Activated effector memory CD4-positive, alpha-beta T cell treated with anti-CD3 and anti-CD28 coated beads, Interleukin-2, amount 50 U/mL, for 16 hours (primary cell): ENCODE data around the gene FAM171A1.

Source experiments
- DNase-seq: peaks from one replicate; pipeline ENCODE4 v3.0.0-alpha.2; 2020

Gene FAM171A1

GRCh38 chr10:15370212-15370855, 755 bp downstream of the FAM171A1 start:
- peak; percentile 69 for DNase-seq

GRCh38 chr10:15369256-15370211, 1.6 kb downstream of the FAM171A1 start:
- DNase-seq, result no peak

- DNase-seq, result no peak
These were observed 2.8 kb downstream of the FAM171A1 start for GRCh38 chr10:15368101-15368855.

DNA sequence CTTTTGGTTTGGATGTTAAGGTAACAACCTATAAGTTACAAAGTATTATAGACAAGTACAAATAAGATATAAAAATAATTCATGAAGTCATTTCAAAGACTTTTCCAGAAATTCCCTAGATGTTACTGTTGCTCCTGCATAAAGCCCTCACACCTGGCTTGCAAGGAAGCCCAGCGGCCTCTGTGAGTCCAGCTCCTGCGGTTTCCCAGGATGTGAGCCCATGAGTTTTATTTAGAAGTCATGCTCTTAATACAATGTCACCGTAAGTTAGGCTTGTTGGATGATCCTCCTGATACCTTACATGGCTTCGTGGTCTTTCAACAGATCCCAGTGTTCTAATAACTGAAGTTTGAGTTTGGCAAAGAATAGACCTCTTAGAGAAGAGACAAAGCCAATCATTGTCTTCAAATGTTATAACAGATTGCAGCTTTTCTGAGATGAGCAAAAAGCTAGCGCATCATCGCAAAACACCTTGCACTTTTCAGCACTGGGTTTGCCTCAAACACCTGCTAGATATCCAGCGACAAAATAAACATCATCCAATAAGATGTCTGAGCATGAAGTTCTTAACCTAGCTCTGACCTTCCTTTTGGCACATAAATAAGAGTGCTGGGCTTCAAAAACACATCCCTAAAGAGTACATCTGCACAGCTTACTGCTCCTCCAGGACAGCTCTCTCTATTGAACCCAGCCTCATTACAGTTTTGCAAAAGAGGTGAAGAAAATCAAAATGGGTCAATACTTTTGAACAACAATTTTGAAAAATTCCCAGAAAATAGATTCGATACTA, 3.6 kb downstream of the FAM171A1 start:
- DNase-seq, result no peak

GRCh38 chr10:15365692-15366091, 5.4 kb downstream of the FAM171A1 start:
- DNase-seq, result no peak

- no peak for DNase-seq
These were observed 7.1 kb downstream of the FAM171A1 start for GRCh38 chr10:15364001-15364400.

DNA sequence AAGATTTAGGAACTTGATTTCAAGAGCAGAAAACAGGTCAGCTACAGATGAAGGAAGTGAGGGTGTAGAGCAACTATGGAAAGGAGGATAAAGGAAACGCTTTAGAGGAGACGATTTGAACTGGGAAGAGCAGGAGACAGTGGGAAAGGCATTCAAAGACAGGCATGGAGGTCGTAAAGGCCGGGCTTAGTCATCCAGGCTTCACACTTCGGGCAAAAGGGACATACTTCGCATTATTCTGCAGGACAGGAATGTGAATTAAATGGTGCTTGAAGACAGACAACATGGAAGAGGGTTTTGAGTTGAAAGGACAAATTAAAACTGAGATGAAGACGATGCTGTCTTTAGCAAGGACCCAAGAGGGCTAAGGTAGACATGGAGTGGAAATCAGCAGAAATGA, 8.1 kb downstream of the FAM171A1 start:
- DNase-seq, result no peak

DNA sequence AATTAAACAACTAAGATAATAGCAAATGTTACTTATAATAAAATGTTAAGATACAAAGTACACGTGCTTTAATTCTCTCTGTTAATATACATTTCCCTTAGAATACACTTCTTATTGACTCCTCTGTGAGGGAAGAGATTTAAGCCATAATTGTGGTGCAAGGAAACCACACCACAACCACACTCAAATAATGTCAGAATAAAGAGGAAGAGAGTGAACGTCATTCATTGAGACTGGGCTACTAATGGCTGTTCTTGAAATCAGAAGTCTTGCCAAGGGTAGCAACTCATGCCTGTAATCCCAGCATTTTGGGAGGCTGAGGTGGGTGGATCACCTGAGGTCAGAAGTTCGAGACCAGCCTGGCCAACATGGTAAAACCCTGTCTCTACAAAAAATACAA, 10.0 kb downstream of the FAM171A1 start:
- no peak for DNase-seq

GRCh38 chr10:15360566-15360965, 10.5 kb downstream of the FAM171A1 start:
- no peak for DNase-seq

GRCh38 chr10:15353471-15354017, 17.5 kb downstream of the FAM171A1 start:
- DNase-seq, result no peak

GRCh38 chr10:15352836-15353235, 18.3 kb downstream of the FAM171A1 start:
- no peak for DNase-seq

- DNase-seq, result no peak
These were observed 18.9 kb downstream of the FAM171A1 start for GRCh38 chr10:15352201-15352600.

DNA sequence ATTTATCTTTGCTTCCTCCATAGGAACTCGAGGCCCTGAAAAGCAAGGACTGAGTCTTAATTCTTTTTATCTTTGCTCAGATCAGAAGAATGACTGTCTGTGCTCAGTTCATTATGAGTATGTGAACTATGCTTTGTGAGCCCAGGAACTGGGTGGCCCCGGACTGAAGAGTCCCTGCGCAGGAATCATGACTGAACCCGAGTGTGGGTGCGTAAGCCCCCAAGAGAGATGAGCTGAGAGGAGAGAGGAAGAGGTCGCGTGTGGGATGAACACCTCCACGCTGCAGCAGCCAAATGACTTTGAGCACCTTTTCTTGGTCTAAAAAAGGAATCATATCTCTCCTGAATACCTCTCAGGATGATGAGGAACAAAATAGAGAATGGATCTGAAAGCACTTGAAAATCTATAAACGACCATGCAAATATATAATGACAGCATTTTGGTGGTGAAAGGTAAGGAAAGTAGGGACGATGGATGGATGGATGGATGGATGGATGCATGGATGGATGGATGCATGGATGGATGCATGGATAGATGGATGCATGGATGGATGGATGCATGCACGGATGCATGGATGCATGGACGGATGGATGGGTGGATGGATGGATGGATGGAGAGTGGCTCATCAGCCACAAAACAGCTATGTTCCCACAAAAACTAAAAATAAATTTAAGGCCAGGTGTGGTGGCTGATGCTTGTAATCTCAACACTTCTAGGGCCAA, 19.8 kb downstream of the FAM171A1 start:
- no peak for DNase-seq

DNA sequence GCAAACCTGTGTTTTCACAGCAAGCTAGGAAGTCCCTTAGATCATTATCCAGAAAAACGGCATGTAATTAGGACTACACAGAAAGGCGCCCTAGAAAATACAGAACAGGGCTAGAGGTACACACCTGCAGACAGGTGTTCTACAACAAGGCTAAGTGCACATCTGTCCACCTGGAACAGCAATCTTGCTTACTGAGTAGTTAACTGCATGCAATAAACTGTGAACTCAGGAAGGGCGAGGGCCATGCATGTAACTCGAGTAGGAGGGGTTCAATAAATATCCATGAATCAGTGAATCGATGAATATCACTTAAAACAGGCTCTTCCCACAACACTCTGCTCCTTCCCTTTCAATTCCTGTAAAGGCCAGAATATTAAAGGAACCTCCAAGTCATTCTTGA, 22.0 kb downstream of the FAM171A1 start:
- no peak for DNase-seq

DNA sequence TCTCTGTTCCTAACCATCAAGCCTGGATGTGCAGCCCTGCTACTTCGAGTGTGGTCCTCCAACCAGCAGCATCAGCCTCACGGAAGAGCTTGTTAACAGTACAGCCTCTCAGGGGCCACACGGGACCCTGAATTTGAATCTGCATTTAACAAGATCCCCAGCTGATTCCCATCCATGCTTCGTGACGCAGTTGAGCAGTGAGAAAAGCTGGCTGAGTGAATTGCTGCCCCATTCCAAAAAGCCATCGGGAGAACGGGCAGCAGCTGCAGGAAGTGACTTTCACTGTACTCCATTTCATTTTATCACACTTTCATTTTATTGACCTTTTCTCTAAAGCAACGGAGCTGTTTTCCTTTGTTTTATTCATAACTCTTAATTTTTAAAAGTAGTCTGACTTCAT, 22.5 kb downstream of the FAM171A1 start:
- DNase-seq, result no peak

- no peak for DNase-seq
These were observed 23.9 kb downstream of the FAM171A1 start for GRCh38 chr10:15347150-15347549.

GRCh38 chr10:15346440-15347141, 24.5 kb downstream of the FAM171A1 start:
- DNase-seq, result no peak

- DNase-seq, result no peak
These were observed 25.6 kb downstream of the FAM171A1 start for GRCh38 chr10:15345450-15345849.

DNA sequence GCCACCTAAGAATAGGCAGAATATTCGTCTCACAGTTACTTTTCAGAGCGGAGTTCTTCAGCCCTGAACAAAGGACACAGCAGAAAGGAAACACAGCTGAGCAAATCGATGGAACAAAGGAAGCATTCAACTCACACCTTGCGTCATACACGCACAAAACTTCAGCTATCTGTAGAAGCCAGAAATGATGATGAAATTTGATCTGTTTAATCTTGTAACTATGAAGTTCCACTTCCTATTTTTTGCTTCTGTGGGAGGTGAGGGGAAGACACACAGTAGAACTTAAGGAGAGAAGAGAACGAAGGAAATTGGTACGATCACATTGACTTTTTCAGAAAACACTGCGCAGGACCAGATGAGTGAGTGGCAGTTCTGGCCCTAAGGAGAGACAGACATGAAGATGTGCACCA, 26.2 kb downstream of the FAM171A1 start:
- DNase-seq, result no peak

GRCh38 chr10:15344256-15344875, 26.7 kb downstream of the FAM171A1 start:
- no peak for DNase-seq

DNA sequence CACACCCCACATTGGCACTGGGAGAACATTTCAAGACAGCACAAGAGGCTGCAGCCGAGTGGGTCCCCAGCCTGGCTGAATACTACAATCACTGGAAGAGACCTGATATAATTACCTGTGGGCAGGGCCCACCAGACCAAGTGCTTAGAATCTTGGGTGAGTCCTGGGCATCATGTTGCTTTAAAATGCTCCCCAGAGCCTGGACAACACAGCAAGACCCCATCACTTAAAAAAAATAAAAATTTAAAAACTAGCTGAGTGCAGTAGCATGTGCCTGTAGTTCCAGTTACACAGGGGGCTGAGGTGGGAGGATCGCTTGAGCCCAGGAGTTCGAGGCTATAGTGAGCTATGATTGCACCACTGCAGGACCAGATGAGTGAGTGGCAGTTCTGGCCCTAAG, 28.1 kb downstream of the FAM171A1 start:
- no peak for DNase-seq
